HG03135 (cell line): Measurements from ENCODE around the gene ZSWIM4.
"Not testable (repeated sequence)": the region's sequence is repeated elsewhere in the genome, so short reads cannot be mapped to it uniquely, and the experiment has no call there.

Experiments
- ATAC-seq: cut with Tn5 transposase; IDR thresholded peaks from one replicate; pipeline ENCODE4 v1.9.1; 2021; ENCODE audit warnings: mild to moderate bottlenecking, moderate library complexity; ENCODE audit not compliant: unreplicated experiment

ZSWIM4 gene

DNA sequence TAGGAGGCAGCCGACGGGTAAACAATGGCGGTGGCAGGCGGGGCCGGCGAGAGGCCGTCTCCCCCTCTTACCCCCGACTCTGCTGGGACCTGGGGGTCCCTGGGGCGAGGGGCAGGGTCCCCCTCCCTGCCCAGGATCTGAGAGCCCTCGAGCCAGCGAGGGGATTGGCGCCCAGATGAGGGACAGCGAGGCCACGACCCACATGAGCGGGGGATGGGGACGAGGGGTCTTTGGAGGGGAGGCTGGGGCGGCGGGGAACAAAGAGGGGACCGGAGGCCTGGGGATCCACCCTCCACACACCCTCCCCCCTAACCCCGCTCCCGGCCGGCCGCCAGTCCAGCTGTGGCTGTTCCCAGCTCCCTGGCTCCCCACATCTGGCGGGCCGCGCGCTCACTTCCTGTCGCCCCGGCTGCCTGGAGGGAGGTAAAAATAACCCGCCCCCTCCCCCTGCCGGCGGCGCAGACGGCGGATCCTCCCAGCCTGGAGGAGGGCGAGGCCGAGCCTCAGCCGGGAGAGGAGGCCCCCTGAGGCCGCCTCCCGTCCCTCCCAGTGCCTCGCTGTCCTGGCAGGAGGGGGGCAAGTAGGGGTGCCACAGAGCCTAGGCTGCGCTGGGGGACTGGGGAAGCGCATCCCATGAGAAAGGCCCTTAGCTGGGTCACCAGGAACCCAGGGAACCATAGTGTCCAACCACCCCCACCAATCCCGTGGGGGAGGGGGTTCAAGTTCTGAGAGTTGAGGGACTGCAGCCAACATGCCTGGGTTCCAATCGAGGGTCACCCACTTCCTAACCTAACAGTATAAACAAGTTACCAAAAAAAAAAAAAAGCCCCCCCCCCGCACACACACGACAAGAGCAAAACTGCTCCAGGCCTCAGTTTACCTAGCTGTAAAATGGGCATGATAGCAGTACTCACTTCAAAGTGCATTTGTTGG, 52.4 kb downstream of the ZSWIM4 start:
- ATAC-seq = peak; percentile 16

DNA sequence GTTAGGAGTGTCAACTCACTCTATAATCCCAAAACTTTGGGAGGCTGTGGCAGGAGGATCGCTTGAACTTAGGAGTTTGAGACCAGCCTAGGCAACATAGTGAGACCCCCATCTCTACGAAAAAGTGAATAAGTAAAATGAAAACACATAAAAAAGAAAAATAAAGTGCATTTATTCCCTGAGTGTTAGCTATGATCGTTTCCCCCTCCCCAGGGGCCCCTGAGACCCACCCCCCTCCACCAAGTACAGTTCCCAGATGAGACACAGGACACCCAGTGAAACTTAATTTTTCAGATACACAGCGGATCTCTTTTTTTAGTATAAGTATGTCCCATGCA, 53.1 kb downstream of the ZSWIM4 start:
- ATAC-seq = no peak

DNA sequence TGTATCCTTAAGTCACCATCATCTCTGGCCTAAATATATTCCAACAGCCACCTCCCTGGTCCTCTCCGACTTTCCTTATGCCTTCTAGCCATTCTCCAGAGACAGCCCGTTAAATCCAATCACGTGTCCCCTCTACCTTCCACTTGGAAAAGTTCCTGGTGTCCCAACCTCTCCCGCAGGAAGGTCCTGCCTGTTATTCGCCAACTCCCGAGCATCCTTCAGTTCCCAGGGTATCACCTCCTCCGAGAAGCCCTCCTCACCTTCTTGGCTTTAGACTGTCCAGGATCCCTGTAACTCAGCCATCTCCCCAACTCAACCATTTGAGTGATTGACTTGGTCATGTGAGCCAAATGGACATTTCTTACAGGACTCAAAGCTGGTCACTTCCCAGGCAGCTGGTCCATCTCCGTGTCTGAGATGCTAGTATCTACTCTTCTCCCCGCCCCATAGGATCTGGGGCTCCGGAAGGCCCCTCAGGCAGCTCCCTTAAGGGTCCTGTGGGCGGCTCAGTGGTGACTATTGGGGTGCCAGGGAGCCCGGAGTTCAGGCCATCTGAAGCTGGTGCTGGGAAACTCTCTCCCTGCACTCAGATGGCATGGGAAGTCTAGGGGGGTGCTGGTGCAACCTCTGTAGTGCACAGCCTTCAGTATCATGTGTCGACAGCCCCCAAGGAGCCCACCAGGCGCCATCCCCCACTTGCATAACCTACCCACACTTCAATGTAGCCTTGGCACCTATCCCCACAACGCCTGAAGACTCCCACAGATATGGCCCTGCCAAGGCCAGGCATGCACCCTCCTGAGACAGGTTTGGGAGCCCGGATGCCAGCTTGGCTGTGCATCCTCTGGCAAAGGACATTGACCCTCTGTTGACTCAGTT, 53.8 kb downstream of the ZSWIM4 start:
- no peak for ATAC-seq

DNA sequence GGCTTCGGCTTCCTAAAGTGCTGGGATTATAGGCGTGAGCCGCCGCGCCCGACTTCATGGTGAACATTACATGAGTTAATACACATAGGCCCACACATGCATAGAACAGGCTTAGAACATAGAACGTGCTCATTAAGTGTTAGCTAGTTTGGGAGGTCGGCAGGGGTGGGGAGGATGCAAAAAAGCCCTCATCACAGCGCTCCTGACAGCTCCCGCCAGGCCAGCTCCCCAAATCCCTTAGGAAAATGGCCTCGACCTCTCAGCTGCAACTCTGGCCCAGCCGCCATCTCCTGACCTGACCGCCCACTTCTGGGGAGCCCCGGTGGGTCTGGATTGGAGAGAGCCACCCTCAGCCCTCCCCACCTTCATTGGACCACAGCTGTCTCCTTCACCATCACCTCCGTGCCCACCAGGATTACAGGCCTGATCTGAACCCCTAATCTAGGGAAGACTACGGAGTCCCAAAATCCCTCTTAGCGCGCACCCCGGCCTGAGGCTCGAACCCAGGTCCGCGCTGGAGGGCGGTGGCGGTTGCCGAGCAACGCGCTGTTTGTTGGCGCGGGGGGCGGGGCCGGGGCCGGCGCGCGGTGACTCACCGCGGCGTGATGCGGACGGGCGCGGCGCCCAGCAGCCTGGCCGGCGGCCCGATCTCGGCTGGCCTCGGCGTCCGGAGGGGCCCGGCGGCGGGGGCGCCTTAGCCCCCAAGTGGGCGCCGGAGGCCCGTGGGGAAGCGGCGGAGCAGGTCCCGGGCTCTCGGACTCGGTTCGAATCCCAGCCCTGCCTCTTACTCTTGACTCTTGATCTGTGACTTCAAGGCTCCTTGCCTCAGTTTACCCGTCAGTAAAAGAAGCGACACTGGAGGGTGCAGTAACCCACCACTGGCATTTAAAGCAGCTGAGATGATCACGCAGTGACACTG, 55.0 kb downstream of the ZSWIM4 start:
- no peak for ATAC-seq

DNA sequence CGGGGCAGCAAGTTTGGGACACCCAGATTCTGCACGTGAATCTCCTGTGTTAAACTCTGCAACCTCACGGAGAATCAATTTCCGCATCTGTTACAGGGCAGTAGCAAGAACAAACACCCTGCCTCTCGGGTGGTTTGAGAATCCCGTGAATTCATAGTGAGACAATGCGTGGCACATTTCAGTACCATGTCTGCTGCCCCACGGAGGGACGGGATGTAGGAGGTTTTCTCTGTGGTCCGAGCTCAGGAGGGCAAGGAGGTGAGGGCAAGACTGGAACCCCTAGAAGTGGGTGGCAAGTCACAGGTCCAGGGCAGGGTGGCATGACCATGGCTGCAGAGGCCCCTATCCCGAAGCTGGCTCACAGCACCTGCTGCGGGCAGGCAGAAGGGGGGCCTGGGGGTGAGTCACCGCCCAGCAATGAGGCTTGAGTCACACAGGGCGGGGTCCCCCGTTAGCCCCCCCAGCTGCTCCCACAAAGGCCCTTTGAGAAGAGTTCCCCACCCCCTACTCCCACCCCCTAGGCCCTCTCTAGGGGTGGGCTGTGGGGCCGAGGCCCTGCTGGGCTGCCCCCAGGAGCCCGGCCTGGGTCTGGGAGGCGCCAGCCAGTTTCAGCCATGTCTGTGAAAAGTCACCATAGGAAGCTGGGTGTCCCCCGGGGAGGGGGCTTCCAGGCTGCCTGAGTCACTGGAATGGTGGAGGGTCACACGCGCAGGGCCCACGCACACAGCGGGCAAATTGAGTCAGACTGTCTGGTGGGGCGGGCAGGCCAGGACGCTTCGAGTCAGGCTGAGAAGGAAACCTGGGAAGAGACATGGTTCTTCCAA, 55.9 kb downstream of the ZSWIM4 start:
- no peak for ATAC-seq

DNA sequence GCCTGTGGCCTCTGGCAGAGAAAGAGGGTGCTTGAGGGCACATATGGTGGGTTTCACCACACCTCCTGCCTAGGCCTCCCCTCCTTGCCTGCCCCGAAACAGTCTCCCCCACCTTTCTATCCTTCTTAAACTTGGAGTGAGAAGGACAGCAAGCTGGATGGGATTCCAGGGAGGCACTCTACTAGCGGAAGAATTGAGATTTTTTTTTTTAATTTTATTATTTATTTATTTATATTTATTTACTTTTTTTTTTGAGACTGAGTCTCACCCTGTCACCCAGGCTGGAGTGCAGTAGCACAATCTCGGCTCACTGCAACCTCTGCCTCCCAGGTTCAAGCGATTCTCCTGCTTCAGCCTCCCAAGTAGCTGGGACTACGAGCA, 56.5 kb downstream of the ZSWIM4 start:
- ATAC-seq = not testable (repeated sequence)

DNA sequence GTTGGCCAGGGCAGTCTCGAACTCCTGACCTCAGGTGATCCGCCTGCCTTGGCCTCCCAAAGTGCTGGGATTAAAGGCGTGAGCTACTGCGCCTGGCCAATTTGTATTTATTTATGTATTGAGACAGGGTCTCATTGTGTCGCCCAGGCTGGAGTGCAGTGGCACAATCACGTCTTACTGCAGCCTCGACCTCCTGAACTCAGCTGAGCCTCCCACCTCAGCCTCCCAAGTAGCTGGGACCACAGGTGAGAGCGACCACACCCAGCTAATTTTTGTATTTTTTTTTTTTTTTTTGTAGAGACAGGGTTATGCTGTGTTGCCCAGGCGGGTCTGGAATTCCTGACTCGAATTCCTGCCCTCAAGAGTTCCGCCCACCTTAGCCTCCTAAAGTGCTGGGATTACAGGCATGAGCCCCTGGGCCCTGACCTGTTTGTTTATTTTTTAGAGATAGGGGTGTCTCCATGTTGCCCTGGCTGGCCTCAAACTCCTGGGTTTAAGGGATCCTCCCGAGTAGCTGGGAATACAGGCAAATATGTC, 57.0 kb downstream of the ZSWIM4 start:
- not testable (repeated sequence) for ATAC-seq

GRCh38 chr19:13856497-13856896, 61.3 kb downstream of the ZSWIM4 start:
- no peak for ATAC-seq

DNA sequence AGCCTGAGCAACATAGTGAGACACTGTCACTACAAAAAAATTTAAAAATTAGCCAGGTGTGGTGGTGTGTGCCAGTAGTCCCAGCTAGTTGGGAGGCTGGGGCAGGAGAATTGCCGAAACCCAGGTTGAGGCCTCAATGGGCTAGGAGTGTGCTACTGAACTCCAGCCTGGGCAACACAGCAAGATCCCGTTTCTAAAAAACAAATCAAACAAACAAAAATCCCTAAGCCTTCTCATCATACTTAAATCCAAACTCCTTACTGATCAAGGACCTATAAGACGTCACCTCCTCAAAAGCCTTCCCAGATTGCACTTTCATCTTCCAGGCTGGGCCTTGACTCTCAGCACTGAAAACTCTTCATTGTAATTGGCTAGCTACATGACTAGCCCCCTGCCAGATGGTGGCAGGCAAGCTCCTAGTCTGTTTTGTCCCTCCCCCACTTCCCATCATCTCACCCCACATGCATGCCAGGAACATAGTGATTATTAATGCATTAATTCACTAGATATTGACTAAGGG, 64.2 kb downstream of the ZSWIM4 start:
- ATAC-seq = no peak

DNA sequence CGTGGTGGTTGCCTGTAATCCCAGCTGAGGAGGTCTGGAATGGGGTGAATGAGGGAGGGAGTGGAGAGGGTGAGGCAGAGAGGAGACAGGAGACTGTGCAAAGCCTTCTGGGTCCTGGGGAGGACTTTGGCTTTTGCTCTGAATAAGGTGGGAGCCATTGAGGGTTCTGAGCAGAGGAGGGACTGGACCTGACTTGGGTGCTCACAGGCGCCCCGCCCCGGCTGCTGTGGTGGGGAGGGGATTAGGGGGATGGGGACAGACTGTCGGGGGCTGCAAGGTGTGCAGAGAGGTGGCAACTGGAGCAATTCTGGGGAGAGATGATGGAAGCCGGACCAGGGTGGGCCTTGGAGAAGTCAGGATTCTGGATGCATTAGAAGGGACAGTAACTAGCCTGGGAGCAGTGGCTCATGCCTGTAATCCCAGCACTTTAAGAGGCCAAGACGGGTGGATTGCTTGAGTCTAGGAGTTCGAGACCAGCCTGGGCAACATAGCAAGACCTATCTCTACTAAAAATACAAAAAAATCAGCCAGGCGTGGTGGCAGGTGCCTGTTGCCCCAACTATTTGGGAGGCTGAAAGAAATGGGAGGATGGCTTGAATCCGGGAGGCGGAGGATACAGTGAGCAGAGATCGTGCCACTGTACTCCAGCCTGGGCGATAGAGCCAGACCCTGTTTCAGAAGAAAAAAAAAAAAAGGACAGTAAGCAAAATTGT, 65.6 kb downstream of the ZSWIM4 start:
- ATAC-seq = no peak

- peak; percentile 26 for ATAC-seq
Measured at GRCh38 chr19:13861392-13861713, 66.1 kb downstream of the ZSWIM4 start.

GRCh38 chr19:13861714-13862531, 66.7 kb downstream of the ZSWIM4 start:
- ATAC-seq = peak; percentile 66

GRCh38 chr19:13864046-13864666, 68.9 kb downstream of the ZSWIM4 start:
- no peak for ATAC-seq

DNA sequence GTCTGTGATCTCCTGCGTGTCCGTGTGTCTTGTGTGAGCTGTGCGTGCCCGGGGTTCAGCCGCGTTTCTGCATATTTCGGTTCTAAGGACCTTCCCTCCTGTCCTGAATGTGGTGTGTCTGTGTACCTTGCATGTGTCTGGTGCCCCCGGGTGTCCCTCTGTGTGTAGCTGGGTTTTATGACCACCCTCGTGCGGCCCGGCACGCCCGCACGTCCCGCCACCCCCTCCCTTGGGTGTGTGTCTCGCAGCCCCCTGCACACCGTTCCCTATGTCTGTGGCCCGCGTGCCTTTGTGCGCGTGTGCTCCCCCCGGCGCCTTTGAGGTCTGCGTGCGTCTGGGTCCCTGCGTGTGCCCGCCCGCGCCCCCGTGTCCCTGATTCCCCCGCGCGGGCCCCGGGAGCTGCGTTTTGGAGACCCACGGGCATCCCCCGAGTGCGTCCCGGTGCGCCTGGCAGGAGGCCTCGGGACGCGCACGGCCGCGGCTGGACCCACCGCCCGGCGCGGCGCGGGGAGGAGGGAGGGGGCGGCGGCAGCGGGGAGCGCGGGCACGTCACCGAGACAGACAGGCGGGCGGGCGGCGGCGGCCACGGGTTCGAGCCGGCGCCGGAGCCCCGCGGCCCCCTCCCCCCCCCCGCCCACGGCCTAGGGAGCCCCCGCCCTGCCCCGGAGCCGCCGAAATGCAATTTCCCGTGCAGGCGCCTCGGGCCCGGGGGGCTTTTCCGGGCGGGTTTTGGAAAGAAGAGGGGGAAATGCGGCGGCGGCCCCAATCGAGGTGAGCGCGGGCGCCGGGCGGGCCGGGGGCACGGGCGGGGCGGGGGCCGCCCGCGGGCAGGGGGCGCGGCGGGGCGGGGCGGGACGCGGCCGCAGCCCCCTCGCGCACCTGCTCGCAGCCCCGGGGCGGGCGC, 69.7 kb downstream of the ZSWIM4 start:
- ATAC-seq = no peak

GRCh38 chr19:13865571-13866462, 70.6 kb downstream of the ZSWIM4 start:
- no peak for ATAC-seq
